KMS-11 (cell line): ENCODE measurements around the gene GNA12.

Experiments
- H2AFZ ChIP-seq: fragments of 200-600 bp; sonication (generic); 2 replicates; pipeline ENCODE4 v1.6.1; 2016; ENCODE audit warnings: antibody characterized with exemption, mixed run types, low read depth
- H3K27ac ChIP-seq: fragments of 200-600 bp; sonication (generic); 2 replicates; pipeline ENCODE4 v1.6.1; 2016; ENCODE audit warnings: mild to moderate bottlenecking, mixed run types
- H3K27me3 ChIP-seq: fragments of 200-600 bp; sonication (generic); 2 replicates; pipeline ENCODE4 v1.6.1; 2017; ENCODE audit warnings: mild to moderate bottlenecking, low read depth, mixed run types, moderate library complexity; ENCODE audit not compliant: insufficient read depth
- H3K36me3 ChIP-seq: fragments of 200-600 bp; sonication (generic); 2 replicates; pipeline ENCODE4 v1.6.1; 2017; ENCODE audit warnings: mild to moderate bottlenecking, mixed run types; ENCODE audit not compliant: insufficient read depth
- H3K4me1 ChIP-seq: fragments of 200-600 bp; sonication (generic); 2 replicates; pipeline ENCODE4 v1.6.1; 2016; ENCODE audit warnings: mild to moderate bottlenecking, low read depth, mixed run types; ENCODE audit not compliant: poor library complexity, severe bottlenecking
- H3K4me2 ChIP-seq: fragments of 200-600 bp; sonication (generic); 2 replicates; pipeline ENCODE4 v1.7.0; 2016; ENCODE audit warnings: mild to moderate bottlenecking, mixed run types
- H3K4me3 ChIP-seq: fragments of 200-600 bp; sonication (generic); IDR thresholded peaks from 2 replicates; pipeline ENCODE4 v1.6.1; 2017; ENCODE audit warnings: low read depth, low read length, mixed read lengths; ENCODE audit not compliant: insufficient read depth
- H3K79me2 ChIP-seq: fragments of 200-600 bp; sonication (generic); 2 replicates; pipeline ENCODE4 v1.6.1; 2016; ENCODE audit warnings: low read depth, mixed run types; ENCODE audit not compliant: insufficient read depth
- H3K9ac ChIP-seq: fragments of 200-600 bp; sonication (generic); 2 replicates; pipeline ENCODE4 v1.6.1; 2016; ENCODE audit warnings: mild to moderate bottlenecking, mixed run types
- H4K20me1 ChIP-seq: fragments of 200-600 bp; sonication (generic); 2 replicates; pipeline ENCODE4 v1.6.1; 2016; ENCODE audit warnings: mild to moderate bottlenecking, mixed run types; ENCODE audit not compliant: insufficient read depth
- CTCF ChIP-seq: fragments of 200-600 bp; sonication (generic); conservative IDR thresholded peaks from 2 replicates; pipeline ENCODE4 v1.6.1; 2017; ENCODE audit warnings: low read depth, mild to moderate bottlenecking, antibody characterized with exemption, low read length, moderate library complexity, mixed read lengths

GNA12 gene

GRCh38 chr7:2716906-2717292 is 127.2 kb downstream of the GNA12 start:
- TF ChIP-seq CTCF: no peak

GRCh38 chr7:2716488-2716887 is 127.6 kb downstream of the GNA12 start:
- no peaks in the 10 kb centered on the region; the same call in 1 of the 2 replicates for H3K36me3 ChIP-seq
- peak overlapping the region; percentile 57; the same call in 1 of the 2 replicates for H3K9ac ChIP-seq
- H4K20me1 ChIP-seq: no peaks in the 10 kb centered on the region
- TF ChIP-seq CTCF: no peak
- no peak overlapping the region for H2AFZ ChIP-seq
- peak overlapping the region; percentile 74 for H3K4me2 ChIP-seq
- no peak overlapping the region for H3K4me3 ChIP-seq
- no peaks in the 10 kb centered on the region for H3K27me3 ChIP-seq
- no peaks in the 10 kb centered on the region for H3K79me2 ChIP-seq
- H3K4me1 ChIP-seq: peaks cover 61% of the 10 kb centered on the region
- peak overlapping the region; percentile 90 for H3K27ac ChIP-seq

More at GRCh38 chr7:2716906-2717292, 127.2 kb downstream of the GNA12 start:
- peak overlapping the region; percentile 57; the same call in 1 of the 2 replicates for H3K9ac ChIP-seq
- peak overlapping the region; percentile 74; the same call in 1 of the 2 replicates for H3K4me2 ChIP-seq
- H2AFZ ChIP-seq: no peak overlapping the region
- peak overlapping the region; percentile 90; the same call in 1 of the 2 replicates for H3K27ac ChIP-seq
- no peak overlapping the region for H3K4me3 ChIP-seq
- no peaks in the 10 kb centered on the region for H4K20me1 ChIP-seq
- no peaks in the 10 kb centered on the region for H3K79me2 ChIP-seq
- H3K27me3 ChIP-seq: no peaks in the 10 kb centered on the region
- H3K36me3 ChIP-seq: no peaks in the 10 kb centered on the region; the same call in 1 of the 2 replicates
- peaks cover 57% of the 10 kb centered on the region for H3K4me1 ChIP-seq

- Histone ChIP-seq H3K4me1 (peaks cover 70% of the 10 kb centered on the region), H3K27me3 (no peaks in the 10 kb centered on the region), H3K36me3 (no peaks in the 10 kb centered on the region; the same call in 1 of the 2 replicates), H3K79me2 (no peaks in the 10 kb centered on the region), H3K4me2 (peak overlapping the region; percentile 74), H3K9ac (peak overlapping the region; percentile 57; the same call in 1 of the 2 replicates), H4K20me1 (no peaks in the 10 kb centered on the region), H3K27ac (peak overlapping the region; percentile 90), H3K4me3 (no peak overlapping the region), H2AFZ (0 out of 2 replicates have a peak overlapping the region, but pooled peaks have one; percentile 1)
- TF ChIP-seq CTCF: no peak
These were observed 128.5 kb downstream of the GNA12 start for GRCh38 chr7:2715341-2716231.

- Histone ChIP-seq H3K79me2 (no peaks in the 10 kb centered on the region), H4K20me1 (no peaks in the 10 kb centered on the region), H3K4me3 (no peak overlapping the region), H3K36me3 (no peaks in the 10 kb centered on the region; the same call in 1 of the 2 replicates), H3K27ac (peak overlapping the region; percentile 90; the same call in 1 of the 2 replicates), H2AFZ (no peak overlapping the region), H3K9ac (no peak overlapping the region), H3K4me1 (peaks cover 72% of the 10 kb centered on the region), H3K4me2 (peak overlapping the region; percentile 74; the same call in 1 of the 2 replicates), H3K27me3 (no peaks in the 10 kb centered on the region)
- TF ChIP-seq CTCF: no peak
These were observed 129.5 kb downstream of the GNA12 start for GRCh38 chr7:2714636-2715035.
